Calu3 (cell line): Measurements from ENCODE around the gene CPT2. TPM values are rescaled to one million over a fixed set of nuclear protein-coding genes. Genes with fewer than 3 reads are reported as not detected.

Source experiments
- BruUV-seq: library from RNA; stranded (reverse); fragments of 400-500 nt; replicated peaks from 2 replicates; lab custom pipeline; 2021; lab: Mats Ljungman, UMichigan
- CTCF ChIA-PET: fragments of 300-600 bp; sonication (Branson Sonifier 250); formaldehyde crosslinking; loops from one replicate; lab custom pipeline; 2022; ENCODE audit warnings: antibody characterized with exemption; lab: Charles Lee
- DNase-seq: peaks from one replicate; pipeline ENCODE4 v3.0.0; 2022
- H3K27ac Mint-ChIP-seq: one replicate; pipeline ENCODE4 v1.8.0; 2022; ENCODE audit warnings: mixed read lengths; ENCODE audit not compliant: unreplicated experiment
- H3K27me3 Mint-ChIP-seq: one replicate; pipeline ENCODE4 v1.8.0; 2022; ENCODE audit warnings: mixed read lengths; ENCODE audit not compliant: unreplicated experiment
- H3K36me3 Mint-ChIP-seq: one replicate; pipeline ENCODE4 v1.8.0; 2022; ENCODE audit warnings: mild to moderate bottlenecking, moderate library complexity, mixed read lengths; ENCODE audit not compliant: insufficient read depth, unreplicated experiment
- H3K4me1 Mint-ChIP-seq: one replicate; pipeline ENCODE4 v1.8.0; 2022; ENCODE audit warnings: mild to moderate bottlenecking, low read depth, mixed read lengths; ENCODE audit not compliant: unreplicated experiment
- H3K4me3 Mint-ChIP-seq: one replicate; pipeline ENCODE4 v1.8.0; 2022; ENCODE audit warnings: mild to moderate bottlenecking, low read depth, moderate library complexity, mixed read lengths; ENCODE audit not compliant: unreplicated experiment
- H3K9me3 Mint-ChIP-seq: one replicate; pipeline ENCODE4 v1.8.0; 2022; ENCODE audit warnings: low read depth, mixed read lengths; ENCODE audit not compliant: unreplicated experiment
- CTCF ChIP-seq: fragments of 200-600 bp; IDR thresholded peaks from one replicate; pipeline ENCODE4 v1.8.0; 2022; ENCODE audit warnings: antibody characterized with exemption; ENCODE audit not compliant: unreplicated experiment
- intact Hi-C: fragments of 100-400 bp; cut with micrococcal nuclease; formaldehyde crosslinking; loops from one replicate; pipeline ENCODE4 v1.10.0; 2022; ENCODE audit not compliant: unreplicated experiment
- total RNA-seq: library from RNA; stranded (reverse); gene quantifications from 2 replicates; pipeline ENCODE4 v1.2.3, GENCODE V29; 2022

The CPT2 gene
- total RNA-seq, 1 experiment from 2014 or later = 18.5 TPM

- CTCF ChIA-PET = no interaction called here
- intact Hi-C loops = no loop called here
- Mint-ChIP-seq H3K9me3 (no peaks in the 10 kb centered on the region), H3K4me1 (no peaks in the 10 kb centered on the region), H3K36me3 (peaks cover 22% of the 10 kb centered on the region), H3K27me3 (no peaks in the 10 kb centered on the region), H3K4me3 (no peak overlapping the region), H3K27ac (no peak overlapping the region)
- TF ChIP-seq CTCF = no peak
- no TSS peak for BruUV-seq
- no peak for DNase-seq
Observed at GRCh38 chr1:53257454-53258081, 60.9 kb downstream of the CPT2 start.

GRCh38 chr1:53258216-53258615, 61.6 kb downstream of the CPT2 start:
- CTCF ChIA-PET = no interaction called here
- Mint-ChIP-seq H3K36me3 (peaks cover 28% of the 10 kb centered on the region), H3K27ac (no peak overlapping the region), H3K9me3 (no peaks in the 10 kb centered on the region), H3K4me1 (no peaks in the 10 kb centered on the region), H3K4me3 (no peak overlapping the region), H3K27me3 (no peaks in the 10 kb centered on the region)
- intact Hi-C loops = no loop called here
- no TSS peak for BruUV-seq
- DNase-seq = no peak
- no peak for TF ChIP-seq CTCF

GRCh38 chr1:53259932-53260331, 63.3 kb downstream of the CPT2 start:
- H3K4me1 Mint-ChIP-seq = no peaks in the 10 kb centered on the region
- H3K27ac Mint-ChIP-seq = no peak overlapping the region
- no peaks in the 10 kb centered on the region for H3K9me3 Mint-ChIP-seq
- no peak for DNase-seq
- CTCF ChIA-PET = no interaction called here
- no TSS peak for BruUV-seq
- H3K4me3 Mint-ChIP-seq = no peak overlapping the region
- TF ChIP-seq CTCF = no peak
- no peaks in the 10 kb centered on the region for H3K27me3 Mint-ChIP-seq
- H3K36me3 Mint-ChIP-seq = peaks cover 36% of the 10 kb centered on the region
- intact Hi-C loops = no loop called here

DNA sequence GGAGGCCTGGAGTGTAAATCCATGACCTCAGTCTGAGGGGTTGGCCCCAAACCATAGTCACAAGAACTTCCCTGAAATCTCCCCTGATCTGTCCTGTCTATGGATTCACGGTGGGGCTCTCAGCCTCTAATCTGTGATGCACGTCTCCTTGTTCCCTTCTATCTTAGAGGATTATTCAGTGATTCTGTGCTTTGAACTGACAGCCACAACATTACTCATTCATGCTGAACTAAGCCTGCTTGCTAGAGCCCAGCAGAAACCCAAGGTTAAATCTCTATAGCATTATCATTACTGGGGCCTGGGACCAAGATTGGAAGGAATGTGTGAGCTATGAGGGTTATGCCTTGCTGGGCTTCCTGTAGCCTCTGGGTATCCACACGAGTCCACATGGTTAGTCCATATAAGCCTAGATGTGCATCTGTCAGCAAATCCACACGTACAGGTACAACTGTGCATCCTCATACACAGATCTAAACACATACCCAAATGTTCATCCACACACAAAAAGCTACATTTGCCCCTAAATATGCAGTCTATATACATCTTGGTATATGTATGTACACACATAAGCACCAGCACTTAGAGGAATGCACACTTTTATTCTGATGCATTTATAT, 64.1 kb downstream of the CPT2 start:
- H3K9me3 Mint-ChIP-seq = no peaks in the 10 kb centered on the region
- intact Hi-C loops = no loop called here
- no peak overlapping the region for H3K4me3 Mint-ChIP-seq
- no peak for TF ChIP-seq CTCF
- no peaks in the 10 kb centered on the region for H3K4me1 Mint-ChIP-seq
- H3K27me3 Mint-ChIP-seq = no peaks in the 10 kb centered on the region
- no peak overlapping the region for H3K27ac Mint-ChIP-seq
- peaks cover 39% of the 10 kb centered on the region for H3K36me3 Mint-ChIP-seq
- DNase-seq = no peak
- CTCF ChIA-PET = no interaction called here
- no TSS peak for BruUV-seq
